Muscle layer of colon (tissue), 2 donors: ENCODE measurements around the gene NAV2.
"Not testable (repeated sequence)": the region's sequence is repeated elsewhere in the genome, so short reads cannot be mapped to it uniquely, and the experiment has no call there.

Experiments
- H3K27ac ChIP-seq: one replicate; pipeline ENCODE4 v1.7.0; 2013; ENCODE audit warnings: low read depth, mild to moderate bottlenecking, low read length, moderate library complexity
- H3K27me3 ChIP-seq, 2 donors: one replicate each; pipeline ENCODE4 v1.7.0; 2013; ENCODE audit warnings: low read length in 2 of 2, mild to moderate bottlenecking in 2 of 2; ENCODE audit not compliant: insufficient read depth in 2 of 2, control insufficient read depth in 1 of 2
- H3K36me3 ChIP-seq: one replicate; pipeline ENCODE4 v1.7.0; 2013; ENCODE audit warnings: mild to moderate bottlenecking, low read length; ENCODE audit not compliant: insufficient read depth
- H3K4me1 ChIP-seq: one replicate; pipeline ENCODE4 v1.7.0; 2013; ENCODE audit warnings: mild to moderate bottlenecking, low read length; ENCODE audit not compliant: insufficient read depth
- H3K4me3 ChIP-seq, 2 donors: one replicate each; pipeline ENCODE4 v1.7.0; 2013; ENCODE audit warnings: low read length in 2 of 2, low read depth in 1 of 2, mild to moderate bottlenecking in 1 of 2, moderate library complexity in 1 of 2
- H3K9ac ChIP-seq: one replicate; pipeline ENCODE4 v1.7.0; 2013; ENCODE audit warnings: low read length
- H3K9me3 ChIP-seq: one replicate; pipeline ENCODE4 v1.7.0; 2013; ENCODE audit warnings: mild to moderate bottlenecking, low read length
- donor health status: abdominal sarcoma.
- donor health status: Adenocarcinoma of cecum.

The NAV2 gene

DNA sequence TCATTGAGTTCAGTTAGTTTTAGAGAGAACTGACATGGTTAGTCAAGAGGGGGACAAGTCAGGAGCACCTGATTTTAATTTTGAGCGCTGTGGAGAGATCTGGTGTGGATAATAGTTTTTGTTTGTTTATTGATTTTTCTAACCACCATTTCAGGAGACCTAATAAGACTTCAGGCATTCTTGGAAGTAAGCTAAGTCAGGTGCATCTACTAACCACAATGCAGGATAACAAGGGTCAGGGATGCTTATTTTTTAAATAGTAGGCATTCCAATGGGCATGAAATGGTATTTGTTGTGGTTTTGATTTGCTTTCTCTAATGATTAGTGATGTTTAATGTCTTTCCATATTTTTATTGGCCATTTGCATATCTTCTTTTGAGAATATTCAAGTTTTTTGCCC is 212.1 kb downstream of the NAV2 start:
- Histone ChIP-seq H3K27me3 (no peaks in the 10 kb centered on the region), H3K9ac (no peak overlapping the region), H3K4me3 (no peak overlapping the region), H3K36me3 (no peaks in the 10 kb centered on the region), H3K4me1 (peaks cover 58% of the 10 kb centered on the region), H3K27ac (no peak overlapping the region), H3K9me3 (no peaks in the 10 kb centered on the region)

DNA sequence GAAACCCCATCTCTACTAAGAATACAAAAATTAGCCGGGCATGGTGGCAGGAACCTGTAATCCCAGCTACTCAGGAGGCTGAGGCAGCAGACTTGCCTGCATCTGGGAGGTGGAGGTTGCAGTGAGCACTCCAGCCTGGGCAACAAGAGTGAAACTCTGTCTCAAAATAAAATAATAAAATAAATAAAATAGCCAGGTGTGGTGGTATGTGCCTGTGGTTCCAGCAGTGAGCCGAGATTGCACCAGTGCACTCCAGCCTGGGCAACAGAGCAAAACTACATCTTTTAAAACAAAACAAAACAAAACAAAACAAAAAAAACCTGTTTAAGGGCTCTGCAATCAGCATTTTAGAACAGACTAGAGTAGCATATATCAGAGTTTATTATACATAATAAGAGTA is 214.8 kb downstream of the NAV2 start:
- not testable (repeated sequence) for H3K9me3 ChIP-seq, H3K36me3 ChIP-seq, H3K4me3 ChIP-seq, H3K9ac ChIP-seq, H3K27ac ChIP-seq, H3K27me3 ChIP-seq
- H3K4me1 ChIP-seq, result peaks cover 61% of the 10 kb centered on the region

DNA sequence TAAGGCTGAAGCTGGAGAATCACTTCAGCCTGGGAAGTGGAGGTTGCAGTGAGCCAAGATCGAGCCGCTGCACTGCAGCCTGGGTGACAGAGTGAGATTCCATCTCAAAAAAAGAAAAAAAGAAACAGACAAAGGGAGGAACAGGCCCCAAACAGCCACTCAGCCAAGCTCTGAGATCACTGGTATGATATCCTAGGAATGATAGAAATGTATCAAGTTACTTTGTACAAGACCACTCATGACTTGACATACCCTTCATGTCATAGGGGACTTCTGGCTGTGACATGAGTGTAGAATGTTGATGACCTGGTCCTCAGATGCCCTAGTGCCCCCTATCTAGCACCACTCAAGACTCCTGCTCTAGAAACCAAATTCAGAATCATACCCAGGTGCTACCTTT is 216.5 kb downstream of the NAV2 start:
- Histone ChIP-seq H3K4me1 (peaks cover 69% of the 10 kb centered on the region), H3K4me3 (no peak overlapping the region), H3K27ac (no peak overlapping the region), H3K36me3 (peaks cover 8% of the 10 kb centered on the region), H3K9me3 (no peaks in the 10 kb centered on the region), H3K27me3 (no peaks in the 10 kb centered on the region), H3K9ac (no peak overlapping the region)

DNA sequence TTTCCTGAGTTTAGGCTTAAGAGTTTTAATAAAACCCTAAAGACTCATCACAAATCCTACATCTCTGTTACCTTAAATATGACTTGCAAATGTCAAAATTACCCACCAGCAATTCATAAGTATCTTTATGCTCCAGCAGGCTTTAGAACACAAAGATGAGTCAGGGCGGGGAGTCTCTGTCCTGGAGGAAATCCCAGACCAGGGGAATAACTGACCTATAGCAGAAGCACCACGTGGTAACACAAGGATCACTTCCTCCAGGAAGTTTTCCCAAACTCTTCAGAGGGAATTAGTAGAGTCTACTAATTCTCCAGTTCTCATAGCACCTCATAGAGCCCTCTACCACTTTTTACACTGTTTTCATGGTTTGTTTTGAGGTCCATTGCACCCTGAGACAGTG is 217.0 kb downstream of the NAV2 start:
- no peaks in the 10 kb centered on the region for H3K9me3 ChIP-seq
- peak overlapping the region; percentile 12 for H3K27ac ChIP-seq
- peaks cover 74% of the 10 kb centered on the region for H3K4me1 ChIP-seq
- H3K36me3 ChIP-seq, result peaks cover 13% of the 10 kb centered on the region
- no peaks in the 10 kb centered on the region for H3K27me3 ChIP-seq
- no peak overlapping the region for H3K9ac ChIP-seq
- H3K4me3 ChIP-seq, result no peak overlapping the region

DNA sequence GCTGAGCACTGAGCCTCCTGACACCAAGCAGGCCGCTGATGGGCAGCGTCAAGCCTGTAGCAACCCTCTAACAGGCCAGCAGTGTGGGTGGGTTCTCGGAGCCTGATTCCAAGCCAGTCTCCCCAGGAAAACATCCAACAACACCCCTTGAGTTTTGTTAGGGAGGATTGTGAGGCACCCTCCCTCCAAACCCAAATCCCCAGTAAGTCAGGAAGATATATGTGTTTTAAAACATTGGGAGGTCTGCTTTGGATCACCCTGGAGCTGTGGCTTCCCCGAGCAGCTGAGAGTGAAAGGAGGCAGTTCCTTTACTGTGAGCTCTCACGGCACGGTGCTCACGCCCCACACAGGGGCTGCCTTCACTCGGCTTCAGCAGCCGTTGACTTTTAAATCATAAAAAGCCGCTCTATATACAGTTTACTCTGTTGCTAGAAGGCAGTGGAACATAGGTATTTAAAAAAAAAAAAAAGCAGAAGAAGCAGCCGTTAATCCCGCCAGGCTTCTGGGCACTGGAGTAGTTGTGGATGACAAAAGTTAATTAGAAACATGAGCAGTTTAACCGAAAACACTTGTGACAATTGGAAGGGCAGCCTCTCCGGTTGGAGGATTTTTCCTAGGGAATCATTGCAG is 218.6 kb downstream of the NAV2 start:
- Histone ChIP-seq H3K27ac (peak overlapping the region; percentile 28), H3K4me3 (no peak overlapping the region), H3K27me3 (no peaks in the 10 kb centered on the region), H3K9me3 (no peaks in the 10 kb centered on the region), H3K9ac (peak overlapping the region; percentile 28), H3K36me3 (peaks cover 22% of the 10 kb centered on the region), H3K4me1 (peaks cover 79% of the 10 kb centered on the region)

DNA sequence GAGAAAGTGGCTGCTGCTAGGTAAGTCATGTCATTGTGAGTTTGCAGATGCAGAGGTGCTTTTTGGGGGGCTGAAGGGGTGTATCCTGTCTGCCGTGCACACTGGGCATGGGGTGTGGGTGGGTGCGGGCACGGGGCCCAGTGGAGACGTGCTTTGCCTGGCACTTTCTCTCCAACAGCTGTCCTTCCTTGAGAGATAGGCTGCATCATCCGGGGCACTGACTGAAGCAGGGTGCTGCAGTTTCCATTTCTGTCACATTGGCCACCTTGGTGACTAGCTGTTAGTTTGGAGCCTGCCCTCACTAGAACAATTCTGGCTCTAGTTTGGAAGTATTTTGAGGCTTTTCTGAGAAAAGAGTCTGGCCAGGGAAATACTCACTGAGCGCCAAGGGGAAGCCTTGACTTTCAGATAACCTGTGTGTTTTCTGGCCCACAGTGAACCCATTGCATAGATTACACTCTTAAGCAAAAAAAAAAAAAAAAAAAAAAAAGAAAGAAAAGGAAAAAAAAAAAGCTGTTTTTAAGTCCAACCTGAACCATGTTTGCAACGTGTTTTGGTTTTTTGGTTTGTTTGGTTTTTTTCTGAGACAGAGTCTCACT is 219.2 kb downstream of the NAV2 start:
- no peak overlapping the region for H3K27ac ChIP-seq
- H3K36me3 ChIP-seq, result peaks cover 28% of the 10 kb centered on the region
- H3K9me3 ChIP-seq, result no peaks in the 10 kb centered on the region
- no peak overlapping the region for H3K4me3 ChIP-seq
- H3K4me1 ChIP-seq, result peaks cover 73% of the 10 kb centered on the region
- H3K27me3 ChIP-seq, result no peaks in the 10 kb centered on the region
- no peak overlapping the region for H3K9ac ChIP-seq

DNA sequence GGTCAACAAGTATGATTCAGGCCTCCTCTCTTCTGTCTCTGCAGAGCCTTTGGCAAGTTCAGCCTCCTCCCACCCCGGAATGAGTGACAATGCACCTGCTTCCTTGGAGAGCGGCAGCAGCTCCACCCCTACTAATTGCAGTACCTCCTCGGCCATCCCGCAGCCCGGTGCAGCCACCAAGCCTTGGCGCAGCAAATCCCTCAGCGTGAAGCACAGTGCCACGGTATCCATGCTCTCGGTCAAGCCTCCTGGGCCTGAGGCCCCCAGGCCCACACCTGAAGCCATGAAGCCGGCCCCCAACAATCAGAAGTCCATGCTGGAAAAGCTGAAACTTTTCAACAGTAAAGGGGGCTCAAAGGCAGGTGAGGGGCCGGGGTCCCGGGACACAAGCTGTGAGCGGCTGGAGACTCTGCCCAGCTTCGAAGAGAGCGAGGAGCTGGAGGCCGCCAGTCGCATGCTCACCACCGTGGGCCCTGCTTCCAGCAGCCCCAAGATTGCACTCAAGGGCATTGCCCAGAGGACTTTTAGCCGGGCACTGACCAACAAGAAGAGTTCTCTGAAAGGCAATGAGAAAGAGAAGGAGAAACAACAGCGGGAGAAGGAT is 220.6 kb downstream of the NAV2 start:
- no peak overlapping the region for H3K4me3 ChIP-seq
- peaks cover 30% of the 10 kb centered on the region for H3K36me3 ChIP-seq
- H3K4me1 ChIP-seq, result peaks cover 68% of the 10 kb centered on the region
- H3K27ac ChIP-seq, result peak overlapping the region; percentile 10
- no peaks in the 10 kb centered on the region for H3K9me3 ChIP-seq
- no peaks in the 10 kb centered on the region for H3K27me3 ChIP-seq
- H3K9ac ChIP-seq, result no peak overlapping the region

DNA sequence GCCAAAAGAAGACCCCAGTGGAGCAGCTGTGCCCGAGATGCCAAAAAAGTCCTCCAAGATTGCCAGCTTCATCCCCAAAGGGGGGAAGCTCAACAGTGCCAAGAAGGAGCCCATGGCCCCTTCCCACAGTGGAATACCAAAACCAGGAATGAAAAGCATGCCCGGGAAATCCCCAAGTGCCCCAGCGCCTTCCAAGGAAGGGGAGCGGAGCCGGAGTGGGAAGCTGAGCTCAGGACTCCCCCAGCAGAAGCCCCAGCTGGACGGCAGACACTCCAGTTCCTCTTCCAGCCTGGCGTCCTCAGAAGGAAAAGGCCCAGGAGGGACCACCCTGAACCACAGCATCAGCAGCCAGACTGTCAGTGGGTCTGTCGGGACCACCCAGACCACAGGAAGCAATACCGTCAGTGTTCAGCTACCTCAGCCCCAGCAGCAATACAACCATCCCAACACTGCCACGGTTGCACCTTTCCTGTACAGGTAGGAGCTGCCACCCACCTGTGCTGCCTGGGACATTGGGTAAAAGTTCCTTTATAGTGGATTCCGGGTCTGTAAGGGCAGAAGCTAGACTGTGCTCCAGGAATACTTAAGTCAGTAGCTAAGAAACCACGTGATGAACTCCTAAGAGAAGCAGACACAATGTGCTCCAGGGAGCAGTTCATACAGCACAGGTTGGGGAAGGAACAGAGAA is 221.3 kb downstream of the NAV2 start:
- H3K4me3 ChIP-seq, result no peak overlapping the region
- H3K36me3 ChIP-seq, result peaks cover 30% of the 10 kb centered on the region
- no peaks in the 10 kb centered on the region for H3K9me3 ChIP-seq
- H3K27ac ChIP-seq, result no peak overlapping the region
- H3K4me1 ChIP-seq, result peaks cover 65% of the 10 kb centered on the region
- no peak overlapping the region for H3K9ac ChIP-seq
- H3K27me3 ChIP-seq, result no peaks in the 10 kb centered on the region

DNA sequence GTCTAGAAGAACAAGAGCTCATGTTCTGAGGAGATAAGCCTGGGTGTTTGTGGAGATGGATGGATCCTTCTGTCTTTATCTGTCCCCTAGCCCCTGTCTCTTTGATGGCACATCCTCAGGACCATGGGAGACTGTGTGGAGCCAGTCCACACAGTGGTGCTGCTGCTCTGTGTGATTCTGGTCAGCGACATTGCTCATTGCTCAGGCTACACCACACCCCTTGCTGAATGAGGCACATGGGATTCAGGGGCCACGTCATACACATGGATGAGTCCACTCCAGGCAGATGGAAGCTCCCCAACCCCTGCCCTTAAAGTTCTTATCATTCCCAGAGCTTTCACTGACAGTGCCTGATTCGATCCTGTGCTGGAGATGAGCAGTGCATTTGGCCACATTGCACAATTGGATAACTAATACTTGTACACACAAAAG is 222.2 kb downstream of the NAV2 start:
- Histone ChIP-seq H3K4me1 (peaks cover 59% of the 10 kb centered on the region), H3K27me3 (no peaks in the 10 kb centered on the region)

DNA sequence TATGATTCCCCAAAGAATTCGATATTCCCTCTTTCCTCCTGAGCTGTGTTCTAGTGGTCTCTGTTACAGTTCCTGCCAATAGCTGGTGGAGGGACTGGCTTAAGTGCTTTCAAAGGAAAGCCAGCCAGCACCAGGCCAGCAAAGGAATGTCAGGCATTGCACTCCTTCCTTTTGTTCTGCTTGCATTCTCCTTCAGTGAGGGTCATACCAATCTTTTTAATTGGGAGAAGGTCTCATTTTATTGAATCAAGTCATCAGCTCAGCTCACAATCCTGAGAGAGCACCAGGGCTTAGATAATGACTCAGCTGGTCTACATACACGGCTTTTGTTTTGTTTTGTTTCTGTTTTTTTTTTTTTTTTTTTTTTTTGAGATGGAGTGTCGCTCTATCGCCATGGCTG is 222.9 kb downstream of the NAV2 start:
- H3K27me3 ChIP-seq, result no peaks in the 10 kb centered on the region
- no peaks in the 10 kb centered on the region for H3K9me3 ChIP-seq
- no peak overlapping the region for H3K4me3 ChIP-seq
- H3K9ac ChIP-seq, result no peak overlapping the region
- H3K27ac ChIP-seq, result no peak overlapping the region
- peaks cover 33% of the 10 kb centered on the region for H3K36me3 ChIP-seq
- H3K4me1 ChIP-seq, result peaks cover 53% of the 10 kb centered on the region

More for the DNA sequence above, 222.2 kb downstream of the NAV2 start:
- no peak overlapping the region for H3K9ac ChIP-seq
- H3K9me3 ChIP-seq, result no peaks in the 10 kb centered on the region
- H3K27ac ChIP-seq, result no peak overlapping the region
- H3K36me3 ChIP-seq, result peaks cover 30% of the 10 kb centered on the region
- H3K4me3 ChIP-seq, result no peak overlapping the region

DNA sequence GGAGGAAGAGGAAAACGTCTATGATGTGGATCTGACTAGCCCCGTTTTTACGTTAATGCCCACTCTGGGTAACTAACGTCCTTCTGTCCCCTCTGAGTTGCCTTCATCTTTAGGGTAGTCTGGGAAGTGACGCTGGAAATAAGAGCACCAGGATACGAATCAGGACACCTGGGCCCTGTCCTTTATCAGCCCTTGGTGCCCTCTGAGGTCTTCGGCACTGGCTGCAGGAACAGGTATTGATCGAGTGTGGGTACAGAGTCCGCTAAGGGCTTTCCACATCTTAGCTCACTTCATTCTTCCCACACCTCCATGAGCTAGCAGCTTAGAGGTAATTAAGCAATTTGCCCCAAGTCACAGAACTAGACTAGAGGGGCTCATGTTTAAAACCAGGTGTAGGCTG is 223.8 kb downstream of the NAV2 start:
- Histone ChIP-seq H3K9ac (no peak overlapping the region), H3K27ac (no peak overlapping the region), H3K27me3 (no peaks in the 10 kb centered on the region), H3K4me3 (no peak overlapping the region), H3K4me1 (peaks cover 45% of the 10 kb centered on the region), H3K36me3 (peaks cover 42% of the 10 kb centered on the region), H3K9me3 (no peaks in the 10 kb centered on the region)
